ENCODE results near the gene TLE1.
A peak's percentile ranks its signal among the peaks of the same experiment; 100 is the strongest.

Gene TLE1

GRCh38 chr9:81686614-81687520, 2.5 kb downstream of the TLE1 start:
- DNase-seq, result peak; percentile 59

- no peak for DNase-seq
These were observed 3.4 kb downstream of the TLE1 start for GRCh38 chr9:81685763-81686613.

GRCh38 chr9:81684635-81685034, 4.7 kb downstream of the TLE1 start:
- no peak for DNase-seq

- DNase-seq, result no peak
These were observed 5.6 kb downstream of the TLE1 start for GRCh38 chr9:81683704-81684103.

- peak; percentile 90 for DNase-seq
These were observed 6.1 kb downstream of the TLE1 start for GRCh38 chr9:81683238-81683637.

GRCh38 chr9:81682797-81683196, 6.5 kb downstream of the TLE1 start:
- DNase-seq, result no peak

GRCh38 chr9:81682177-81682576, 7.2 kb downstream of the TLE1 start:
- no peak for DNase-seq

GRCh38 chr9:81680506-81680905, 8.8 kb downstream of the TLE1 start:
- no peak for DNase-seq

GRCh38 chr9:81680006-81680405, 9.3 kb downstream of the TLE1 start:
- no peak for DNase-seq

- DNase-seq, result no peak
These were observed 11.3 kb downstream of the TLE1 start for GRCh38 chr9:81678088-81678487.

- DNase-seq, result no peak
These were observed 13.0 kb downstream of the TLE1 start for GRCh38 chr9:81676395-81676794.

- DNase-seq, result no peak
These were observed 16.0 kb downstream of the TLE1 start for GRCh38 chr9:81673310-81673709.

GRCh38 chr9:81671880-81672280, 17.5 kb downstream of the TLE1 start:
- no peak for DNase-seq

- no peak for DNase-seq
These were observed 19.5 kb downstream of the TLE1 start for GRCh38 chr9:81669866-81670265.

GRCh38 chr9:81669041-81669651, 20.2 kb downstream of the TLE1 start:
- peak; percentile 52 for DNase-seq

GRCh38 chr9:81666123-81666522, 23.2 kb downstream of the TLE1 start:
- DNase-seq, result no peak

- DNase-seq, result peak; percentile 88
These were observed 23.9 kb downstream of the TLE1 start for GRCh38 chr9:81665322-81665871.

GRCh38 chr9:81664638-81665222, 24.6 kb downstream of the TLE1 start:
- no peak for DNase-seq

GRCh38 chr9:81661339-81661738, 28.0 kb downstream of the TLE1 start:
- peak; percentile 30 for DNase-seq

GRCh38 chr9:81656871-81657337, 32.4 kb downstream of the TLE1 start:
- DNase-seq, result no peak

GRCh38 chr9:81656004-81656403, 33.3 kb downstream of the TLE1 start:
- no peak for DNase-seq

- no peak for DNase-seq
These were observed 36.1 kb downstream of the TLE1 start for GRCh38 chr9:81653240-81653639.

Measured in NCI-H2227 treated with DMSO at 0.1 percent for 48 hours (cell line).